KBM-7 (cell line): Measurements from ENCODE around the gene AP4E1.
"Not testable (repeated sequence)": the region's sequence is repeated elsewhere in the genome, so short reads cannot be mapped to it uniquely, and the experiment has no call there.

ENCODE experiments used
- DNase-seq: peaks from one replicate; pipeline ENCODE4 v3.0.0-alpha.2; 2015
- in situ Hi-C: fragments of 300-500 bp; cut with MboI; formaldehyde crosslinking; loops from 2 replicates; pipeline ENCODE4 v1.14.3; 2020; ENCODE audit warnings: low sequenced_read_pairs, low pct_unique_long_range_greater_than_20kb, mixed read lengths

AP4E1 gene

DNA sequence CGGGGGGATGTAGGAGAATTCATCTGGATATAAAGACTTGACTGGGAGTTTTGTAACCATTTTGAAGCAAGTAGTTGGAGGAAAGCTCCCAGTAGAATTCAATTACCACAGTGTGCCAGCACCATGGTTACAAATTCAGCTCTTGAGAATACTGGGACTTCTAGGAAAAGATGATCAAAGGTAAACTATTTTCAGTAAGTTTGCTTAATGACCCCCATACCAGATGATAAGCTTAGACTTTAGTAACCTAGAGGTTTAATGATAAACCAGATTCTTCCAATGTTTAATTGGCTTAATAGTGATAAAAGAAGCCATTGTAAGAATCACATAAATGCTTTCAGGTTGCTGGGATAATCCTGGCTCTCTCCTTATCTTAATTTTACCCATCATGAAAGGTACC lies 22.3 kb downstream of the AP4E1 start:
- DNase-seq, result no peak
- in situ Hi-C loops, result no loop called here

DNA sequence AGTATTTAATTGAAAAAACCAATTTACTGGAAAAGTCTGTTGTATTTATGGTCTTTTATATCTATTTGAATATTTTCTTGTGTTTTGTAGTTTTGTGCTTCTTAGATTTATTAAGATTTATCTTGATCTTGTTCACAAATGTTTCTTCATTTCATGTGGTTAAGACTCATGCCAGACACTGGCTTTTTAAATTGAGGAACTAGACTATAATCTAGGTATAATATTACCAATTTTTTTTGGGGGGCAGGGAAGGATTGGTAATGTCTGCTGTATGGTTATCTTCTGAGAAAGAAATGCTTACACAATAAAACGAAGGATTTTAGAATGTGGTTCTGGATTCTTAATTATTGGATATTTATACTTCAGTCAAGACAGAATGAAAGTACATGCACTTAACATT lies 24.9 kb downstream of the AP4E1 start:
- DNase-seq, result peak; percentile 58
- in situ Hi-C loops, result no loop called here

DNA sequence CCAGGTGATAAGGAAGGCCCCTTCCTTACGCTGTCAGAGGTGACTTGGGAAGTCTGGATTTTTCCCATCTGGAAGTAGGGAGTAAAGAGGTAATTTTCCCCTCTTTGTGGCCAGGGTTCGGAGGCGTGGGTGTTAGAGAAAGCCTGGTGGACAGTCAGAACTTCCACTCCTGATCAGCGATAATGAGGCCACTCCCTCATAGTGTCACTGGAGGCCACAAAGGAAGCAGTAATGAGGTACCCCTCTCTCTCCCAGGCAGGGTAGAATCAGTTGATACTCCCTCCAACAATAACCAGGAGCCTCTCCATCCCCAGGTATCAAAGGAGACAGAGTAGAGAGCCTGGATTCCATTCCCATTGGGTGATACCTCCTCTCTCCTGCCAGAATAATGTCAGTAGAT lies 30.0 kb downstream of the AP4E1 start:
- no peak for DNase-seq
- in situ Hi-C loops, result no loop called here

DNA sequence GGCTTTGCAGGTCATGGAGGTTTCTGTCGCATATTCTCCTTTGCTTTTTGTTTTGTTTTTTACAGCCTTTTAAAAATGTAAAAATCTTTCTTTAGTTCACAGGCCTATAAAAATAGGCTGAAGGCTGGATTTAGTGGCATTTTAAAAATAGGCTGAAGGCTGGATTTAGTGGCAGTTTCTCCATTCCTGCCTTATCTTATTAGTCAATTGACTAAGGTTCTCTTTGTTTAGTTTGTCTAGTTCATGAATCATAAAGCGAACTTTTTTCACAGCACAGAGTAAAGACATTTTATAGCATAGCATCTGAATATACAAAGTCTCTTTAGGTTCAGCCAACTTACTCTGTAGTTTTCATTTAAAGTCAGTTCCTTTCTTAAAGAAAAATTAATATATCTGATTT lies 31.4 kb downstream of the AP4E1 start:
- DNase-seq, result no peak
- in situ Hi-C loops, result no loop called here

DNA sequence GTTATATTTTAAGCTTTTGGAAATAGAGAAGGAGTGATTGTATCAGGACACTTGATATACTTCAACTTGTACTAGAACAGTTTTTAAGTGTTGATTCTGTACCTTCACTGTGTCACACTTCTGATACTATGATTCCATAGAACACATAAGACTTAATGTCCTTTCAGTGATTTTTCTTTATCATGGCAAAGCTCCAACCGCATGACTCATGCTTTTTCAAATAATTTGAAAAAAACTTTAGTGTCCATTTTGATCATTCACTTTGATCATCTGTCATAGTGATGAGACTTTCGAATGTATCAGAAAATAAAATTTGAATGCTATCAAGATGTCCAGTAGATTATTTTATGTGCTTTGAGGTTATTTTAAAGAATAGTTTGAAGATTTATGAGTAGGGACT lies 32.0 kb downstream of the AP4E1 start:
- no peak for DNase-seq
- in situ Hi-C loops, result no loop called here

DNA sequence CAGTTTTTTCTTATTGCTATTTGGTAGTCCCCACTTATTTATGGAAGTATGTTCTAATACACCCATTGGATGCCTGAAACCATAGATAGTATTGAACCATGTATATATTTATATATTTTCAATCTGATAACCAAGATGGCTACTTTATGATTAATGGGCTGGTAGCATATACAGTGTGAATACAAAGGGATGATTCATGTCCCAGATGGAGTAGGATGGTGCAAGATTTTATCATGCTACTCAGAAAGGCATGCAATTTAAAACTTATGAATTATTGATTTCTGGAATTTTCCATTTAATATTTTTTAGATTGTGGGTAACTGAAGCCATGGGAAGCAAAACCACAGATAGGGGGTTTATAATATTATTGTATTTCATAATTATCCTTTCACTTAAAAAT lies 35.2 kb downstream of the AP4E1 start:
- DNase-seq, result no peak
- in situ Hi-C loops, result no loop called here

DNA sequence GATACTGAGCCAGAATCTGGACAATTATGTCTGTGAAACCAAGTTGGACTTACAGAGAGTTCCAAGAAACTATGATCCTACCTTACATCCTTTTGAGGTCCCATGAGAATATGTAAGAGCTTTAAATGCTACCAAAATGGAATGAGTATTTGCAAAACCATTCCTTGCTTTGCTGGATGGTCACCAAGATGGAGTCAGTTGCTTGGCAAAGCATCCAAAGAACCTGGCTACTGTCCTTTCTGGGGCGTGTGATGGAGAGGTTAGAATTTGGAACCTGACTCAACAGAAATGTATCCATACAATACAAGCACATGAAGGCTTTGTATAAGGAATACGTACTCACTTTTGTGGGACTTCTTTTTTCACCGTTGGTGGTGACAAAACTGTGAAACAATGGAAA lies 36.2 kb downstream of the AP4E1 start:
- in situ Hi-C loops, result no loop called here
- DNase-seq, result no peak

DNA sequence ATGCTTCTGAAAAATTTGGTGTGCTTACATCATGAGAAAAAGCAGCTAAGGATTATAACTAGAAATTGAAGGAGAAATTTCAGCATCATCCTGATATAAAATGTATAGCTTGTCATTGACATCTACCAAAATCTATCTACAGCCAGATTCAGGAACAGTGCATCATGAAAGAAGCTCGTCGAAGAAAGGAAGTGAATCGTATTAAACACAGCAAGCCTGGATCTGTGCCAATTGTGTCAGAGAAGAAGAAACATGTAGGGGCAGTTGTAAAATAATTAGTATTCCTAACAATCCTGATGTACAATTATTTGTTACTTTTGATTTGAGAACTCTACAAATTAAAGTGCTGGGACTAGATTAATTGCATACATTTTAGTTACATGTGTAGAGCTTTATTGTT lies 37.2 kb downstream of the AP4E1 start:
- DNase-seq, result peak; percentile 17
- in situ Hi-C loops, result no loop called here

DNA sequence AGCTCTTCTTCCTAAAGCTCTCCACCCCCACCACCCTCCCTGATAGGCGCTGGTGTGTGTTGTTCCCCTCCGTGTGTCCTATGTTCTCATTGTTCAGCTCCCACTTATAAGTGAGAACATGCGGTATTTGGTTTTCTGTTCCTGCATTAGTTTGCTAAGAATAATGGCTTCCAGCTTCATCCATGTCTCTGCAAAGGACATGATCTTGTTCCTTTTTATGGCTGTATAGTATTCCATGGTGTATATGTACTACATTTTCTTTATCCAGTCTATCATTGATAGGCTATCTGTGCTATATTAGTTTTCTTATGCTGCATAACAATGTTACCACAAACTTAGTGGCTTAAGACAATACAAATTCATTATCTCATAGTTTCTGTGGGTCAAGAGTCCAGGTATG lies 42.3 kb downstream of the AP4E1 start:
- DNase-seq, in situ Hi-C loops: not testable (repeated sequence)

DNA sequence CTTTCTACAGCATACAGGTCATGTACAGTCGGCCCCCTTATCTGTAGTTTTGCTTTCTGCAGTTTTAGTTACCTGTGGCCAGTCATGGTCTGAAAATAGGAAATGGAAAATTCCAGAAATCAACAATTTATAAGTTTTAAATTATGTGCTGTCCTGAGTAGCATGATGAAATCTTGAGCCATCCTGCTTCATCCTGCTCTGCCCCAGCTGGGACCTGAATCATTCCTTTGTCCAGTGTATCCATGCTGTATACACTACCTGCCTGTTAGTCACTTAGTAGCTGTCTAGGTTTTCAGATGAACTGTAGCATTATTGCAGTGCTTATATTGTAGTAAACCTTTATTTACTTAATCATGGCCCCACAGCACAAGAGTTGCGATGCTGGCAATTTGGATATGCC lies 44.8 kb downstream of the AP4E1 start:
- in situ Hi-C loops, result no loop called here
- DNase-seq, result no peak

DNA sequence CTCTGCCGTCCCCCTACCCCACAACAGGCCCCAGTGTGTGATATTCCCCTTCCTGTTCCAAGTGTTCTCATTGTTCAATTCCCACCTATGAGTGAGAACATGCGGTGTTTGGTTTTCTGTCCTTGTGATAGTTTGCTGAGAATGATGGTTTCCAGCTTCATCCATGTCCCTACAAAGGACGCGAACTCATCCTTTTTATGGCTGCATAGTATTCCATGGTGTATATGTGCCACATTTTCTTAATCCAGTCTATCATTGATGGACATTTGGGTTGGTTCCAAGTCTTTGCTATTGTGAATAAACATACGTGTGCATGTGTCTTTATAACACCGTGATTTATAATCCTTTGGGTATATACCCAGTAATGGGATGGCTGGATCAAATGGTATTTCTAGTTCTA lies 46.4 kb downstream of the AP4E1 start:
- in situ Hi-C loops, DNase-seq: not testable (repeated sequence)

DNA sequence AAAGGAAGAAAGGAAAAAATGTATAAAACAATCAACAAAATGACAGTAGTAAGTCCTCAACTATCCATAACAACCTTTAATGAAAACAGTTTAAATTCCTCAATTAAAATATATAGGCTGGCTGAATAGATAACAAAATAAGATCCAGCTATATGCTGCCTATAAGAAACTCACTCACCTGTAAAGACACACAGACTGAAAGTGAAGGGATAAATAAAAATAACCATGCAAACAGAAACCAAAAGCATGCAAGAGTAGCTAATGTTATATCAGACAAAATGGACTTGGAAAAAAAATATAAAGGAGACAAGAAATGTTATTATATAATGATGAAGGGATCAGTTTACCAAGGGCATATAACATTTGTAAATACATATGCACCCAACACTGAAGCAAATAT lies 51.2 kb downstream of the AP4E1 start:
- no peak for DNase-seq
- in situ Hi-C loops, result no loop called here

DNA sequence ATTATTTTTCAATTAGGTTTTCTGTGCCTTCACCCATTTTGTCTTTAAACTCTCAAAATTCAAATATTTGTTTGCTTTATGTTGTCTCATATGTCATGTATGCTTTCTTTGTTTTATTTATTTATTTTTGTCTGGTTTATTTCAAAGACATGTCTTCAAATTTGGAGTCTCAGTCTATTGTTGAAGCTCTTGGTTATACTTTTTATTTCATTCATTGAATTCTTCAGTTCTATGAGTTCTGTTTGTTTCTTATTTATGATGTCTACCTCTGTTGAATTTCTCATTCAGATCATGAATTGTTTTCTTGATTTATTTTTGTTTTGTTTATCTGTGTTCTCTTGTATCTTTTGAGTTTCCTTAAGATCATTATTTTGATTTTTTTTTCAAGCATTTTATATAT lies 55.6 kb downstream of the AP4E1 start:
- in situ Hi-C loops, result no loop called here
- DNase-seq, result peak; percentile 12

DNA sequence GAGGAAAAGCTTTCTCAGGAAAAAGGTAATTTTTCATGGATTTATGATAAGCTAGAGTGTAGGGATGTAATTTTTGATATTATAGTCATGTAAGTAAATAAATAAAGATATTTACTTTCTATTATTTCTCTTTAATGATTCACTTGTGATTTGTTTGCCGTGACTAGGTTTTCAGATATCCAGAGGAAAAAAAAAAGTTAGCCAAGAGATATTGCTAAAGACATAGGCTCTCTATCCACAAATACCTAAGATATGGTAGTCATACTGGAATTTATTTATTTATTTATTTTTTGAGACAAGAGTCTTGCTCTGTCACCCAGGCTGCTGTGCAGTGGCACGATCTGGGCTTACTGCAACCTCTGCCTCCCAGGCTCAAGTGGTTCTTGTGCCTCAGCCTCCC lies 59.9 kb downstream of the AP4E1 start:
- DNase-seq, result no peak
- in situ Hi-C loops, result no loop called here

DNA sequence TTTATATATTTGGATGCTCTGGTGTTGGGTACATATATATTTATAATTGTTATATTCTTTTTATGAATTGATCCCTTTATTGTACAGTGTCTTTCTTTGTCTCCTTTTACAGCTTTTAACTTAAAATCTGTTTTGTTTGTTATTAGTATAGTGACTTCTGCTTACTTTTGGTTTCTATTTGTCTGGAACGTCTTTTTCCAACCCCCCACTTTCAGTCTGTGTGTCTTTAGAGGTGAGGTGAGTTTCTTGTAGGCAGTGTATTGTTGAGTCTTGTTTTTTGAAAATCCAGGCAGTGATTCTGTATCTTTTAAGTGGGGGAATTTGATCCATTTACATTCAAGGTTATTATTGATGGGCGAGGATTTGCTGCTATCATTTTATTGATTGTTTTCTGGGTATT lies 62.0 kb downstream of the AP4E1 start:
- no peak for DNase-seq
- in situ Hi-C loops, result no loop called here

DNA sequence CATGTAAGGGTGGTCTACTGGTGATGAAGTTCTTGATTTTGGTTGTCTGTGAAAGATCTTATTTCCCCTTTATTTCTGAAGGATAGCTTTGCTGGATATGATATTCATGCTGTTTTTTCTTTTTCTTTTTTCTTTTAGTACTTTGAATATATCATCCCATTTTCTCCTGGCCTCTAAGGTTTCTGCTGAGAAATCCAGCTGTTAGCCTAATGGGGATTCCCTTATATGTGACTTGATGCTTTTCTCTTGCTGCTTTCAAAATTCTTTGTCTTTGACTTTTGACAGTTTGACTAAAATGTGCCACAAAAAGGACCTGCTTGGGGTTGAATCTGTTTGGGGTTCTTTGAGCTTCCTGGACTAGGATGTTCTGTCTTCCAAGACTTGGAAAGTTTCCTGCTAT lies 62.6 kb downstream of the AP4E1 start:
- in situ Hi-C loops, result no loop called here
- no peak for DNase-seq

DNA sequence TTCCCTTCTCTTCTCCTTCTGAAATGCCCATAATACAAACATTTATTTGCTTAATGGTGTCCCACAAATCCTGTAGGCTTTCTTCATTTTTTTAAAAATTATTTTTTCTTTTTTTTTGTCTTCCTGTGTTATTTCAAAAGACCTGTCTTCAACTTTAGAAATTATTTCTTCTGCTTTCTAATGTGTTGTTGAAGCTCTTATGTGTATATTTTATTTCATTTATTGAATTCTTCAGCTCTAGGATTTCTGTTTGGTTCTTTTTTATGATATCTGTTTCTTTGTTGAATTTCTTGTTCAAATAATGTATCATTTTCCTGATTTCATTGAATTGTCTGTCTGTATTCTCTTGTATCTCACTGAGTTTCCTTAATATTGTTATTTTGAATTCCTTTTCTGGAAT lies 63.1 kb downstream of the AP4E1 start:
- in situ Hi-C loops, result no loop called here
- no peak for DNase-seq

DNA sequence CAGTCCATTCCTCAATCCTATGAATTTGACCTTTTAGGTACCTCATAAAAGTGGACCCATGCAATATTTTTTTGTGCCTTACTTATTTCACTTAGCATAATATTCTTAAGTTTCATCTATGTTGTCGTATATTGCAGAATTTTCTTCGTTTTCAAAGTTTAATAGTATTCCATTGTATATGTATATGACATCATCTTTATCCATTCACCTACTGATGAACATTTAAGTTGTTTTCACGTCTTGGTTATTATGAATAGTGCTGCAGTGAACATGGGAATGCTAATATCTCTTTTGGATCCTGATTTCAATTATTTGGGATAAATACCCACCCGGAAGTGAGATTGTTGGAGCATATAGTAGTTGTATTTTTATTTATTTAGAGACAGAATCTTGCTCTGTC lies 65.1 kb downstream of the AP4E1 start:
- no peak for DNase-seq
- in situ Hi-C loops, result no loop called here

DNA sequence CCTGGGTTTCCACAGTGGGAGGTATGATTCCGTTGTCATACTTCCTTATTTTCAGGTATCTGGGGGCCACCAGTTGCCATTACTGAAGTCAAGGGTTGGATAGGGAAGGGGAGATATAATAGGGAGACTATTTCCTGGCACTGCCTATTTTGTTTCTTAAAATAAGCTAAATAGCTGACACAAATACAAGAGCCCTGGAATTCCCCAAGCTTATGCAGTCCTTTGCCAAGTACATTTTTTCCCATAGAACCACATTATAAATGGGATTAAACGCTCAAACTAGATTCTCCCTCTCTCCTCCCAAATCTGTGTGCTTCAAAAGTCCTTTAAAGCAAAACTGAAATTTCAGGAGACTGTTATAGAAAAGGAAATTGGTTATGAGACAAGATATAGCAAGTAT lies 68.7 kb downstream of the AP4E1 start:
- no peak for DNase-seq

DNA sequence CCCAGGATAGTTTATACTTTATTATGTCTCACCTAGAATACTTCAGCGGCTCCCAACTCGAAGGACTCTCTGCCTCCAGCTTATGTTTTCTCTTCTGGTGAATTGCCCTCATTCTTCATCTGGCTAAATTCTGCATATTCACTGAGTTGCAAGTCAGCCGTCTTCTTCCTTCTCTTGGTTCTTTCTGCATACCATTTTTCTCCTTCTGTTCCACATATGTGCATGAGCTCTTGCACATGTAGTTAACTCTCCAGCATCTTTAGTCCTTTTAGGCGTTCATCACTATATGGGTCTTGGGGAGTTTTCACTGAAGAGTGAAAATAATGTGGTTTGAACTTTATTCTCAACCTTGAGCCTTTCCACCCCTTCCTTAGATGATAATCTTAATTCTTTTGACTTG lies 70.1 kb downstream of the AP4E1 start:
- no peak for DNase-seq
- in situ Hi-C loops, result no loop called here

More for the DNA sequence above, 68.7 kb downstream of the AP4E1 start:
- in situ Hi-C loops, result no loop called here

DNA sequence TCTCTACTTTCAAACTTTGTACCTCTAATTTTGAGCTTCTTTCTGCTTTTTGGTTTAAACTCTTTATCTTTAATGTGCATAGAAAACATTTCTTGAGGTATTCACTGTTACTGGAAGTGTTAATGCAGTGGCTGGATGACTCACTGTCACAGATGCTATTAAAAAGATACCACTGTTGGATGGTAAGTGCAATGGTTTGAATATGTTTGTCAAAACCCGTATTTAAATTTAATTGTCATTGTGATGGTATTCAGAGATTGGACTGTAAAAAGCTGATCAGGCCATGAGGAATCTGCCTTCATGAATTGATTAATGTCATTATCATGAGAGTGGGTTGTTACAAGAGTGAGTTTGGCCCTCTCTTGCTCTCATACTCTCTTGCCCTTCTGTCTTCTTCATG lies 70.6 kb downstream of the AP4E1 start:
- no peak for DNase-seq
- in situ Hi-C loops, result no loop called here

DNA sequence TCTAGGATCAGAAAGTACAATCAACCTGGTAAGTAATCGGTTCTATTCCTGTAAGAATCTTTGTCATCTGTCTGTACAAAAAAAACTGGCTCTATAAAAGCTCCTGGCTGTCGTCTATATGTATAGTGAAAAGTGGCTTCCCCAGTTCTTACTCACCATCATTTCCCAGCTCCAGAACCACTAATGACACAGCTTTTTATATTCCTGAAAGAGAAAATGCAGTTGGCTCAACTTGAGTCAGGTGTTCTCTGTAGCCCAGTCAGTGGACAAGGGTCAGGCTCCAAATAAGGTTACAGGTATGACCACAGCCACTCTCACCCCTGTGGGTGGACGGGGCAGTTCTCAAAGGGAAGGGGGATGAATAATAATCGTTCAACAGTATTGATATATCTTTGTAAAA lies 85.1 kb downstream of the AP4E1 start:
- in situ Hi-C loops, result no loop called here

More for the DNA sequence above, 85.1 kb downstream of the AP4E1 start:
- no peak for DNase-seq
